ENCODE measurements around the gene CATSPERZ. TPM values are rescaled to one million over a fixed set of nuclear protein-coding genes. Genes with fewer than 3 reads are reported as not detected.
"Not testable (repeated sequence)": the region's sequence is repeated elsewhere in the genome, so short reads cannot be mapped to it uniquely, and the experiment has no call there.

Gene CATSPERZ
- total and polyA plus RNA-seq, 2 of the 13 experiments (the other 11 are each of a cell fraction or from before 2014, with no cell fraction given), result 0.22 to 0.48 TPM

DNA sequence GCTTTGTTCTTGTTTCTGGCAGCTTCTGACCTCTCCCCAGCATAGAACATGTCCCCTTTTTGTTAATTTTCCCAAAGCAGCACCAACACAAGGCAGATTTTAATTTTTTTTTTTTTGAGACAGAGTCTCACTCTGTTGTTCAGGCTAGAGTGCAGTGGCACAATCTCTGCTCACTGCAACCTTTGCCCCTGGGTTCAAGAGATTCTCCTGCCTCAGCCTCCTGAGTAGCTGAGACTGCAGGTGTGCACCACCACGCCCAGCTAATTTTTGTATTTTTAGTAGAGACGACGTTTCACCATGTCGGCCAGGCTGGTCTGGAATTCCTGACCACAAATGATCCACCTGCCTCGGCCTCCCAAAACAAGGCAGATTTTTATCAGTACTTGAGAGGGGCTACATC, 7.6 kb downstream of the CATSPERZ start:
- CTCF ChIA-PET (ENCODE audit: low intra/inter-chr PET ratio, low total read pairs); ATAC-seq; H4K20me1 ChIP-seq (ENCODE audit: insufficient read depth, low read length); H3K27me3 ChIP-seq (ENCODE audit: control insufficient read depth in 1 of 2, insufficient read depth in 2 of 2, low read length in 2 of 2); H2AFZ ChIP-seq (ENCODE audit: low read length); H3K4me3 ChIP-seq (replicated peaks in 1 of 3; ENCODE audit: insufficient read depth in 1 of 3, low read depth in 2 of 3, low read length in 3 of 3); BruUV-seq (replicated peaks); DNase-seq (ENCODE audit: low spot score); H3K9me3 ChIP-seq (ENCODE audit: low read length); FAIRE-seq; H3K36me3 ChIP-seq (replicated peaks in 1 of 2; ENCODE audit: control insufficient read depth in 1 of 2, insufficient read depth in 2 of 2, low read length in 2 of 2); in situ Hi-C loops (cut with HindIII; ENCODE audit: extremely low pct_ligation_motif_present, low pct_unique_long_range_greater_than_20kb): not testable (repeated sequence)
- Histone ChIP-seq H3K4me1 (ENCODE audit: insufficient read depth, low read length) (peaks cover 61% of the 10 kb centered on the region), H3K27ac (ENCODE audit: extremely low read length, insufficient read depth, low read length) (peak overlapping the region; percentile 82), H3K79me2 (ENCODE audit: insufficient read depth, low read length) (peaks cover 15% of the 10 kb centered on the region), H3K4me2 (ENCODE audit: low read depth, low read length) (peak overlapping the region; percentile 97), H3K9ac (ENCODE audit: insufficient read depth, low read depth, low read length) (peak overlapping the region; percentile 81; the same call in 1 of the 2 replicates)
- intact Hi-C loops (cut with micrococcal nuclease; ENCODE audit: unreplicated experiment), result loop anchor here (10.0 kb wide), 1 partner anchor 123 kb away; the partner anchor contains the start of gene STIP1
- TF ChIP-seq ZNF460 (CRISPR knock-in tag; IDR thresholded peaks at IDR 0.05; ENCODE audit: borderline replicate concordance) (peak; percentile 82; the same call in 1 of the 2 replicates), HNF4A (CRISPR knock-in tag; IDR thresholded peaks at IDR 0.05) (peak; percentile 39; the same call in 1 of the 2 replicates)
- 93% methylated on average over 5 of the region's 5 CpGs for WGBS (ENCODE audit: low lambda C conversion rate)
- POLR2A ChIA-PET, result interaction anchor here (5.5 kb wide), 1 partner anchor 9 kb away, joined by 103 read pairs; the partner anchor contains the start of genes PRDX5 and TRMT112

DNA sequence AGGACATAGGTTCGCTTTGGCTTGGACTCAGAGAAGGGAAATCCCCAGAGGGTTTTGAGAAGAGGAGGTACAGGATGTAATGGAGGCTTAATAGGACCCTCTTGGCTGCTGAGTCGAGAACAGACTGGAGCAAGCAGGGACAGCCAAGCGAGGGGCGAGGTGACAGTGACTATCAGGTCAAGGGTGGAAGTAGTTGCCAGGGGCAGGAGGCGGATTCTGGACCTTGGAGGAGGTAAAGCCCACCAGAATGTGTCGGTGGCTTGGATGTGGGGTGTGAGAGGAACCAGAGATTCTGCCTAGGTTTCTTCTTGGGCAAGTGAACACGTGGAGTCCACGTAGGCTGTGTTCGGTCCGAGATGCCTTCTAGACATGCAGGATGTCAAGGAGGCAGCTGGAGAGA, 12.8 kb downstream of the CATSPERZ start:
- no peak overlapping the region for H3K4me2 ChIP-seq (ENCODE audit: low read depth, low read length)
- ATAC-seq (no peak), FAIRE-seq (no peak), DNase-seq (ENCODE audit: low spot score) (no peak)
- intact Hi-C loops (cut with micrococcal nuclease; ENCODE audit: unreplicated experiment), result no loop called here
- peaks cover 36% of the 10 kb centered on the region for H3K4me1 ChIP-seq (ENCODE audit: insufficient read depth, low read length)
- H2AFZ ChIP-seq (ENCODE audit: low read length), result no peak overlapping the region
- H3K79me2 ChIP-seq (ENCODE audit: insufficient read depth, low read length), result peaks cover 9% of the 10 kb centered on the region
- H3K4me3 ChIP-seq (replicated peaks in 1 of 3; ENCODE audit: insufficient read depth in 1 of 3, low read depth in 2 of 3, low read length in 3 of 3), result no peak overlapping the region
- H3K9ac ChIP-seq (ENCODE audit: insufficient read depth, low read depth, low read length), result no peak overlapping the region
- TF ChIP-seq POLR2G (IDR thresholded peaks at IDR 0.05; ENCODE audit: low read depth, low read length) (peak; percentile 19; the same call in 1 of the 2 replicates), ZNF724P (CRISPR knock-in tag; IDR thresholded peaks at IDR 0.05; ENCODE audit: borderline replicate concordance) (no peak)
- no peaks in the 10 kb centered on the region; a peak in 1 of 5 replicates for H3K27me3 ChIP-seq (ENCODE audit: control insufficient read depth in 1 of 2, insufficient read depth in 2 of 2, low read length in 2 of 2)
- BruUV-seq (replicated peaks), result no TSS peak
- ChIA-PET CTCF (ENCODE audit: low intra/inter-chr PET ratio, low total read pairs) (no interaction called here), POLR2A (no interaction called here)
- no peak overlapping the region for H3K27ac ChIP-seq (ENCODE audit: extremely low read length, insufficient read depth, low read length)
- no peaks in the 10 kb centered on the region for H3K9me3 ChIP-seq (ENCODE audit: low read length)
- H3K36me3 ChIP-seq (replicated peaks in 1 of 2; ENCODE audit: control insufficient read depth in 1 of 2, insufficient read depth in 2 of 2, low read length in 2 of 2), result peaks cover 0 to 18% of the 10 kb centered on the region in 2 experiments; a peak in 2 of 5 replicates
- over 99% methylated on average over 10 of the region's 10 CpGs for WGBS (ENCODE audit: low lambda C conversion rate)
- H4K20me1 ChIP-seq (ENCODE audit: insufficient read depth, low read length), result no peaks in the 10 kb centered on the region
- in situ Hi-C loops (cut with HindIII; ENCODE audit: extremely low pct_ligation_motif_present, low pct_unique_long_range_greater_than_20kb), result no loop called here

All from HepG2 (cell line).